Keratinocyte (primary cell): Measurements from ENCODE around the gene CLIP4. TPM values are rescaled to one million over a fixed set of nuclear protein-coding genes. Genes with fewer than 3 reads are reported as not detected.
A peak's percentile ranks its signal among the peaks of the same experiment; 100 is the strongest.

Experiments
- DNase-seq: peaks from one replicate; pipeline ENCODE4 v3.0.0-alpha.2; 2011; ENCODE audit warnings: low read depth, missing footprints, low spot score
- FAIRE-seq: peaks from 2 replicates; lab custom pipeline; 2011; peaks lifted over from hg19 to GRCh38; lab: Jason Lieb, UNC
- H2AFZ ChIP-seq: 2 replicates; pipeline ENCODE4 v1.6.0; 2012; ENCODE audit warnings: low read length, control low read depth, inconsistent platforms; ENCODE audit not compliant: control insufficient read depth
- H3K27ac ChIP-seq: 2 replicates; pipeline ENCODE4 v1.5.1; 2011; ENCODE audit warnings: low read length; ENCODE audit not compliant: control insufficient read depth, insufficient read depth
- H3K27me3 ChIP-seq: 3 replicates; pipeline ENCODE4 v1.6.0; 2011; ENCODE audit warnings: low read length; ENCODE audit not compliant: control insufficient read depth, insufficient read depth; ENCODE audit errors: extremely low read depth
- H3K36me3 ChIP-seq, 2 experiments: 2 replicates in 1 of 2; 3 replicates in 1 of 2; pipeline ENCODE4 v1.5.1; 2011; ENCODE audit warnings: low read length in 2 of 2, mild to moderate bottlenecking in 1 of 2; ENCODE audit not compliant: control insufficient read depth in 2 of 2, insufficient read depth in 2 of 2; ENCODE audit errors: extremely low read depth in 1 of 2
- H3K4me1 ChIP-seq: 3 replicates; pipeline ENCODE4 v1.5.1; 2011; ENCODE audit warnings: low read length; ENCODE audit not compliant: control insufficient read depth, insufficient read depth; ENCODE audit errors: extremely low read depth
- H3K4me2 ChIP-seq: 3 replicates; pipeline ENCODE4 v1.6.0; 2011; ENCODE audit warnings: low read depth, low read length; ENCODE audit not compliant: control insufficient read depth, insufficient read depth; ENCODE audit errors: extremely low read depth
- H3K4me3 ChIP-seq, 3 experiments: fragments of 200-600 bp in 1 of 3; sonication (generic) in 1 of 3; 2 replicates in 2 of 3; 3 replicates in 1 of 3; pipeline ENCODE4 v1.5.1; 2011 to 2016; ENCODE audit warnings: low read length in 3 of 3, mild to moderate bottlenecking in 3 of 3, control low read depth in 2 of 3, inconsistent platforms in 1 of 3, low read depth in 1 of 3, mixed read lengths in 1 of 3, mixed run types in 1 of 3, moderate library complexity in 1 of 3; ENCODE audit not compliant: control insufficient read depth in 2 of 3, insufficient read depth in 2 of 3; ENCODE audit errors: extremely low read depth in 1 of 3
- H3K79me2 ChIP-seq: 2 replicates; pipeline ENCODE4 v1.6.0; 2012; ENCODE audit warnings: low read length; ENCODE audit not compliant: control insufficient read depth, insufficient read depth
- H3K9ac ChIP-seq: 3 replicates; pipeline ENCODE4 v1.6.0; 2011; ENCODE audit warnings: low read length; ENCODE audit not compliant: control insufficient read depth, insufficient read depth; ENCODE audit errors: extremely low read depth
- H3K9me1 ChIP-seq: 3 replicates; pipeline ENCODE4 v1.6.0; 2011; ENCODE audit warnings: low read length; ENCODE audit not compliant: control insufficient read depth, insufficient read depth; ENCODE audit errors: extremely low read depth
- H3K9me3 ChIP-seq: 2 replicates; pipeline ENCODE4 v1.5.1; 2012; ENCODE audit warnings: low read depth, low read length; ENCODE audit not compliant: control insufficient read depth
- H4K20me1 ChIP-seq: 3 replicates; pipeline ENCODE4 v1.6.0; 2011; ENCODE audit warnings: low read length; ENCODE audit not compliant: control insufficient read depth, insufficient read depth; ENCODE audit errors: extremely low read depth
- CTCF ChIP-seq, 3 experiments: IDR thresholded peaks in 1 of 3; conservative IDR thresholded peaks in 1 of 3; optimal IDR thresholded peaks in 1 of 3; 2 replicates in 2 of 3; 3 replicates in 1 of 3; pipeline versions ENCODE3 to v1.5.1; 2011; ENCODE audit warnings: low read length in 3 of 3, mild to moderate bottlenecking in 3 of 3, moderate library complexity in 2 of 3, control low read depth in 1 of 3, inconsistent platforms in 1 of 3; ENCODE audit not compliant: insufficient read depth in 2 of 3; ENCODE audit errors: extremely low read depth in 1 of 3
- EZH2 ChIP-seq: IDR thresholded peaks from one replicate; pipeline ENCODE4 v1.6.1; 2012; ENCODE audit warnings: inconsistent platforms, mild to moderate bottlenecking, low read length, moderate library complexity
- dilution Hi-C: fragments of 300-500 bp; cut with MboI; formaldehyde crosslinking; loops from one replicate; pipeline ENCODE4 v1.7.0; 2020; ENCODE audit warnings: low sequenced_read_pairs; ENCODE audit not compliant: extremely low pct_ligation_motif_present
- polyA plus RNA-seq, 5 experiments: library from polyadenylated mRNA; depleted of rRNA in 3 of 5; stranded (reverse) in 3 of 5; stranded (forward) in 1 of 5; unstranded in 1 of 5; fragments of >200 nt; gene quantifications; 1 replicate in 1 of 5; 2 replicates in 3 of 5; 3 replicates in 1 of 5; pipeline versions ENCODE4 v1.2.1 to v1.2.3, GENCODE V29; 2011 to 2012; ENCODE audit warnings: missing spikeins in 2 of 5, low read depth in 1 of 5, low replicate concordance in 1 of 5

CLIP4 gene
- polyA plus RNA-seq, 1 donor (not counting 4 experiments of a cell fraction or from before 2014, with no cell fraction given): 46.6 TPM

GRCh38 chr2:29162204-29162928, 47.2 kb downstream of the CLIP4 start:
- Histone ChIP-seq H3K9me1 (no peaks in the 10 kb centered on the region), H3K4me2 (no peak overlapping the region), H3K36me3 (peaks cover 16 to 20% of the 10 kb centered on the region in 2 experiments), H3K4me3 (no peak overlapping the region), H3K79me2 (no peaks in the 10 kb centered on the region), H3K27ac (no peak overlapping the region), H3K9ac (no peak overlapping the region), H3K4me1 (peaks cover 10% of the 10 kb centered on the region), H3K27me3 (no peaks in the 10 kb centered on the region), H2AFZ (no peak overlapping the region), H3K9me3 (no peaks in the 10 kb centered on the region), H4K20me1 (no peaks in the 10 kb centered on the region)
- DNase-seq (no peak), FAIRE-seq (peak; percentile 41)
- no peak for TF ChIP-seq CTCF (optimal IDR thresholded peaks at IDR 0.05 in 1 of 3, IDR thresholded peaks at IDR 0.05 in 1 of 3, conservative IDR thresholded peaks at IDR 0.05 in 1 of 3; ENCODE audit: extremely low read depth in 1 of 3, insufficient read depth in 2 of 3, low read length in 3 of 3)
- no peak for TF ChIP-seq EZH2
- dilution Hi-C loops: no loop called here

GRCh38 chr2:29164091-29164846, 49.1 kb downstream of the CLIP4 start:
- H4K20me1 ChIP-seq: no peaks in the 10 kb centered on the region
- H2AFZ ChIP-seq: no peak overlapping the region
- no peak overlapping the region for H3K4me3 ChIP-seq
- TF ChIP-seq CTCF (optimal IDR thresholded peaks at IDR 0.05 in 1 of 3, IDR thresholded peaks at IDR 0.05 in 1 of 3, conservative IDR thresholded peaks at IDR 0.05 in 1 of 3; ENCODE audit: extremely low read depth in 1 of 3, insufficient read depth in 2 of 3, low read length in 3 of 3) (no peak), EZH2 (no peak)
- no peaks in the 10 kb centered on the region for H3K9me1 ChIP-seq
- no peak overlapping the region for H3K27ac ChIP-seq
- DNase-seq: no peak
- peaks cover 8 to 18% of the 10 kb centered on the region in 2 experiments for H3K36me3 ChIP-seq
- H3K27me3 ChIP-seq: no peaks in the 10 kb centered on the region
- dilution Hi-C loops: no loop called here
- no peaks in the 10 kb centered on the region for H3K9me3 ChIP-seq
- no peak overlapping the region for H3K9ac ChIP-seq
- H3K79me2 ChIP-seq: no peaks in the 10 kb centered on the region
- H3K4me1 ChIP-seq: peaks cover 10% of the 10 kb centered on the region
- no peak for FAIRE-seq
- H3K4me2 ChIP-seq: no peak overlapping the region
